GM18517 (cell line): ENCODE measurements around the gene HHIP.
"Not testable (repeated sequence)": the region's sequence is repeated elsewhere in the genome, so short reads cannot be mapped to it uniquely, and the experiment has no call there.

Experiments used
- ATAC-seq: cut with Tn5 transposase; IDR thresholded peaks from one replicate; pipeline ENCODE4 v1.9.1; 2021; ENCODE audit warnings: mild to moderate bottlenecking, moderate library complexity; ENCODE audit not compliant: unreplicated experiment

Gene HHIP

GRCh38 chr4:144739511-144740033 lies 93.6 kb downstream of the HHIP start:
- no peak for ATAC-seq

DNA sequence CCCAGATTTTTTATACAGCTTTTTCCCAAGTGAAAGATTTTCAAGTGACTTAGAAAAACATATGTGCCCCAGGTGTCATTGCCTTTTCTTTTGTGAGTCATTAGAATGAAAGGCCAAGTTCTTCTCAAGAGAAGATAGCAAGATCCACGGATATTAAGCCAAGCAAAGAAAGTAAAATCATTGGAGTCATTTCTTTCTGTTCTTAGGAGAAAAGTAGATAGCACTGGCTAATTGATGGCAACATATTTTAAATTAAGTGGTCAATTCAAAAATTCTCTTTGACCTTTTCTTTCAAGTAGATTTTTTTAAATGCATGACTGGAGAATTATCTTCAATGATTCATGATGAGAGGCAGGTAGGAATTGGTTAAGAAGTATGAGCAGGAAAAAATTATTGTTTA lies 94.4 kb downstream of the HHIP start:
- ATAC-seq, result no peak

- no peak for ATAC-seq
Observed at GRCh38 chr4:144748814-144749555, 103.0 kb downstream of the HHIP start.

- no peak for ATAC-seq
Observed at GRCh38 chr4:144750348-144750747, 104.4 kb downstream of the HHIP start.

GRCh38 chr4:144754562-144755410 lies 108.8 kb downstream of the HHIP start:
- ATAC-seq, result no peak

GRCh38 chr4:144757969-144758368 lies 112.0 kb downstream of the HHIP start:
- ATAC-seq, result no peak

GRCh38 chr4:144768809-144769208 lies 122.9 kb downstream of the HHIP start:
- not testable (repeated sequence) for ATAC-seq

DNA sequence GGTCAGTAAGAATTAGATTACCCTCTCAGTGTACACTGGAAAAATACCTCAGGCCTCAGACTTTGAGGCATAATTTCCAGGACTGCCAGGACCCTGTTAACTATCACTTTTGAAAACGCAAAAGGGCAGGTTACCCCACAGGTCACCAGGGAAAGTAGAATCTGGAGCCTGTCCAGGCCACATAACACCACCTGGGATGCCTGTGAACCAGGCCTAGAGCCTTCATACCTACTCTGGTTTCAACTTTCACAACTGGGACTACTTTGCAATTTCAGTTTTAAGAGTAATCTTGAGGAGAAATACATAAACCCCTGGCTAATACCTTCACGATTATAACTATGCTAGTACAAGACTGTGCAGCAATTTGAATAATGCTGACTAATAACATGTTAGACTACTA lies 132.4 kb downstream of the HHIP start:
- no peak for ATAC-seq

GRCh38 chr4:144782345-144782744 lies 136.4 kb downstream of the HHIP start:
- ATAC-seq, result no peak

DNA sequence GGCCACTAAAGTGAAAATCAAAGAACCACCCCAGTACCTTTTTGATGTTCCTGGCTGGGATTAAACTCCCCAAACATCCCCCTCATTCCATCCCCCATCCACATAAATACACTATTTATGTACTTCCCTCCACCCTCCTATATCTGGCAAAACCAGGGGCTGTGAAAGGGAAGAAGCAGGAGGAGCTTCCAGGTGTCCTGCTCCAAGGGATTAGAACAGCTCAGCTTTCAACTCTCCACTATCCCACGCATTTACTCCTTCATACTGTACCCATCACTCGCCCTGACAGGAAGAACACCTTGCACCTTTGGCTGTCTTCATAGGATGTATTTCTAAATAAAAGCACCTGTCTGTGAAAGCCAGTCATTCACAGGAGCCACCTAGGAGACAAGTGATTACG lies 140.0 kb downstream of the HHIP start:
- ATAC-seq, result no peak

DNA sequence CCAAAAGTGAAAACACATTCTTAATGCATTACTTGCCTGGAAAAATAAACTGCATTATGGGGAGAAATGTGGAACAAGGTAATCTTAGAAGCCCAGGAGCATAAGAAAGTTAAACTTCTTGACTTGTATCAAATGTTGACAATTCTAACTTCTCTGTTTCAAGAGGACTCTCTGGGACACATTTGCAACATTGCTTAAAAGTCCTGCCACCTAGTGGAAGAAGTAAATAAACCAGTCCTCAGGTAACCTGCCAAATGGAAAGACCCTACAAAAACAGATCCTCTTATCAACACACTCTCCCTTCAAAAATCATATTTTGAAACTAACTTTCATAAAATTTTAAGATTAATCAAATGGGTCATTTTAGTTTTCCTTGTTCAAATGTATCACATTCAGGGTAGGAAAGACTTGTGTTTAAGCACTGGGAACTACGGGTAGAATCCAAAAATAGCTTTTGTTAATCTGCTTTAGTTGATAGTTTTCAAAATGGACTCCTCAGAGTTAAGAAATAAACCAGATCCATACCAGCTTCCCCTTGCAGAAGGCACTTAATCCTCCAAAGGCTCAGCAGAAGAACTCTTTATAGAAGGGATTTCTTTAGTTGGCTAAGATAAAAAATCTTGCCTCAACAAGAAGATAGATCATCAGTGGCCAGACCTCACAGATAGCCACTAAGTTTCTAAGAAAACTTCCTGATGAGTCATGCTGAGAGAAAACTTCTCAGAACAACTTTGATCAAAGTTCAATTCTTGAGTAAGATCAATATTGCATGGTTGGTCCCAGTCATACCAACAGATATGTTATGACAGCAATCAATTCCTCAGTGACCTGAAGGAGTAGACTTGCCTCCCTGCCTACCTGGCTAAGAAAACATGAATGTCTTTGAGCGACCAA lies 141.7 kb downstream of the HHIP start:
- peak; percentile 76 for ATAC-seq

DNA sequence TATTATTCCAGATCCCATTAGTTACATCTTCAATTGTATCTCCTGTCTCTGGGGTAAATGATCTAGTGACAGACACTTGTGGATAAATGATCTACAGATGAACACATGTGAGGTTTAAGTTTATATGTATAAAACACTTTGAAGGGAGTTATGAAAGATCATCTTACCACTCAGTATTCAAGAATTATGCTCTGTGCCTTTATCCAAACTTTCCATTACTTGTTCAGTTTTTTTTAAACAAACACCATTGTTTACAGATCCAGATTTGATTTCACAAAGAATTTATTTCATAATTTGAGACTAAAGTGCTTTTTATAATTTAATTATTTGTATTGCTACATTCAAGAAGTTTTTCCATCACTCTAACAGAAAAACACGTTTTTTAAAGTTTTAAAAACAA lies 142.5 kb downstream of the HHIP start:
- no peak for ATAC-seq

- not testable (repeated sequence) for ATAC-seq
Observed at GRCh38 chr4:144791933-144792332, 146.0 kb downstream of the HHIP start.
